GM18868 (cell line): ENCODE data around the gene XIRP1.
A peak's percentile ranks its signal among the peaks of the same experiment; 100 is the strongest.

Experiments used
- ATAC-seq: cut with Tn5 transposase; IDR thresholded peaks from one replicate; pipeline ENCODE4 v1.9.1; 2021; ENCODE audit warnings: mild to moderate bottlenecking, moderate library complexity; ENCODE audit not compliant: unreplicated experiment

Gene XIRP1

DNA sequence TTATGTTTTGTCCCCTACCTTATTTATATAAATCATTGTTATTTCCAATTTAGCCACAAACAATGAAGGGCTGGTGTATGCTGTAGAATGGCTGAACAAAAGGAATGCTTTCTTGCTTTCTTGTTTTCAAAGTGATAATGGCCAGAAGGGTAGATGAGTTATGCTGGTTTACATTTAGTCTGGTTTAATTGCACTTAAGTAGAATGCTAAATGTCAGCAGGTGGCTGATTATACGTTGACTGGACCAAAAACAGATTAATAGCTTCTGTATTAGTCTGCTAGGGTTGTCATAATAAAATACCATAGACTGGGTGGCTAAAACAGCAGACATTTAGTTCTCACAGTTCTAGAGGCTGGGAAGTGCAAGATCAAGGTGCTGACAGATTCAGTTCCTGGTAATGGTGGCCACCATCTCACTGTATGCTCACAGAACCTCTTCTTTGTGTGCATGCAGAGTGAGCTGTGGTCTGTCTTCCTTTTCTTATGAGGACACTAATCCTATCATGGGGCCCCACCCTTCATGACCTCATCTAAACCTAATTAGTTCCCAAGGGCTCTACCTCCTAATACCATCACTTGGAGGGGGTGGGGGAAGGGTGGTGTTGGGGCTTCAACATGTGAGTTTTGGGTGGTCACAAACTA is 17.1 kb upstream of the XIRP1 start:
- ATAC-seq = no peak

DNA sequence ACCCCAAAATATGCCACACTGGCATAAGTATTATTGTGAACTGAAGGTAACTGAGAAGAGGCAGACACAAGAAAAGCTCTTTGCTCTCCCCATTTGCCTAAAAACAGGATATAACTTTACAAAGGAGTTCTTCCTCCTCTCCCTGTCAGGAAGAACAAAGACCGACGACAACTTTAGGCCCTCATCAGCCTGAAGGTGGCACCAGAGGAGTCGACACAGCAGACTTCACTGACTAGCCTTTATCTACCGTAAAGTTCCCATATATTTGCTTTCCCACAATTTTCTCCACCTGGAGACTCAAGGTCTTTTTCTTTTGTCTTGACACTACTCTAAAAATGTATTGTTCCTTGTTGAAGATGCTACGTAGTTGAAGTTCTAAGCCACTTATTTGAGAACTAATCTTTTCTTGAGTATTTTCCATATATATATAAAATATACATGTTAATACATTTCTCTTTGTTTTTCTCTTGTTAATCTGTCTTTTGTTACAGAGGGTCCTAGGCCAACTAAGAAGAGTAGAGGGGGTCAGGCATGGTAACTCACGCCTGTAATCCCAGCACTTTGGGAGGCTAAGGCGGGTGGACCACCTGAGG is 16.2 kb upstream of the XIRP1 start:
- peak; percentile 42 for ATAC-seq

DNA sequence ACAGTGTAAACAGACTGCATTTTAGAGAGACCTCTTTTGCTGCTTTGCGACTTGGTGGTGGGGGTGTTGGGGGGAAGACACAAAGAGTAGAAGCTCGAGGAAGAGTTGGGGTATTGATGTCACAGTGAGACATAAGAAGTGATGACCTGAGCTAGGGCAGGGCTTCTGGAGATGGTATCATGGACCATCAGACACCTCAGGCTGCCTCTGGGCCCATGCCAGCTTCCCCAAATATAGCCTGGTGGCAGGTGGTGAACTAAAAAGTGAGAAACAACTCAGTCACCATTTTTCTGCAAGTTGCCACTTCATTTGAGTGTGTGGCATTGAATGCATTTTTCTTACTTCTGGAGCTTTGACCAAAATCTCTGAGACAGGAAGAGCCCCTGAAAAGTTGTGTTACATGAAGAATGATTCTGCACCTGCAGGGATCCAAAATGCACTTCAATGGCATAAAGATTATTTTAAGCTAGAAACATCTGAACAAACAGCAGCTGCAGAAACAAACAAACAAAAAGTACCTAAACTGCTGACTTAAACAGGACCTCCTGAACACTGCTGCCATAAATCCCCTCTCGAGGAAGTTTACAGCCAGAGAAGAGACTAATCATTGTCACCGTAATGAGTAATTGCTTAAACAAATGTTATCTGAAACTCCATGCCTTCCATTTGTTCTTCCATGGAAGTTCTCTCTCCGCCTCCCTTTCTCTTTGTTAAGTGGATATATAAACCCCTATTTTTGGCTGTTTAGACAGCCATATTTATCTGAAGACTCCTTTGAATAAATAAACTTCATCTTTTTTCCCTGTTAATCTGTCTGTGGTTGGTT is 15.2 kb upstream of the XIRP1 start:
- no peak for ATAC-seq

DNA sequence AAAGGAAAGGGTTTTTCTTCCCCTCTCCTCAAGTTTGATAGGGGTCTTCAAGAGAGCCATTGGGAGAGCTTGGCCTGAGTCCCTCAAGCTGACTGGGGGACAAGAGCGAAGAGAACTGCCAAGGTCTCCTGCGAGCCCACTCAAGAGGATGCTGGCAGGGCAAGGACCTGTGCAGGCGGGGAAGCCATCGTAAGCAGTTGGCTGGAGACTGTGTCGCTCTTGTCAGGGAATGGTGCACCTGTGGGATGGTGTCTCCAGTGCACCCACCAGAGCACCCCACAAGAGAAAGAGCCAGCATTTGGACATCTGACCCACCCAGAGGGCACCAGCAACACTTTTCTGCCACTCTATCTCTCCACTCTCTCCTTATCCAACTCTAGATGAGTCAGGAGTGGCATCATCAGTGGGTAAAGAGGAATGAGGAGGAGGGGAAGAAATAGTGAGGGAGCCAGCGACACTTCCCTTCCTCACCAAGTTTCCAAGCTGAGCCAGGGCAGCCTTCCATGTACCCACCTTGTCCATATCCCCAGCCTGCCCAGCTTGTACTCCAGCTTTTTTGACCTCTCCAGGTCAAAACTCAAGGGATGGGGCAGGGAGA is 13.6 kb upstream of the XIRP1 start:
- ATAC-seq = no peak

DNA sequence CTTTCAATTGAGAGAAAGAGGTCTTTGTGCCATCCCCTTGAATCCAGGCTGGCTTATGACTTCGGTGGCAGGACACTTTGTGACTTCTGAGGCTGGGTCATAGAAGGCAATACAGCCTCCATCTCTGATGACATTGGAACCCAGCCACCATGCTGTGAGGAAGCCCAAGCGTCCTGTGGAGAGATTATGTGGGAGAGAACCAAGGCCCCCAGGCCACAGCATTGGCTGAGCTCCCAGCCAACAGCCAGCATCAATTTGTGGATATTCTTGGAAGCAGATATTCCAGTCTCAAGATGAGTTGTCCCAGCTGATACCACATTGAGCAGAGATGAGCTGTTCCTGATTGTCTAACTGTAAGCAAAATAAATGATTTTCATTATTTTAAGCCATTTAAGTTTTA is 12.7 kb upstream of the XIRP1 start:
- no peak for ATAC-seq

DNA sequence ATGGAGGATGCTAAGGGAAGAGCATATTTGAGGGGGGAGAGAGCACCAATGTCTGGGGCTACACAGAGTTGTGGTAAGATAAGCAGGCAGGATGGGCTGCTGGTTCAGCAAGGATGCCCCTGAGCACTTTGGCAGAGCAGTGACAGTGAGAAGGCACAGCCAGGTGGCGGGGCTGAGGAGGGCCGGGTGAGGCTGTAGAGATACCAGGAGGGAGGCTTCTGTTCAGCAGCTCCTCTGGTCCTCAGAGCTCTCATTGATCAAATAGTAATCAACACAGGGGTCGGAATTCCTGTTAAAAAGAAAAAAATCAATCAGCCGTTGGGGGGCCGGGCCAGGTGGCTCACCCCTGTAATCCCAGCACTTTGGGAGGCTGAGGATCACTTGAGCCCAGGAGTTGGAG is 11.5 kb upstream of the XIRP1 start:
- no peak for ATAC-seq

DNA sequence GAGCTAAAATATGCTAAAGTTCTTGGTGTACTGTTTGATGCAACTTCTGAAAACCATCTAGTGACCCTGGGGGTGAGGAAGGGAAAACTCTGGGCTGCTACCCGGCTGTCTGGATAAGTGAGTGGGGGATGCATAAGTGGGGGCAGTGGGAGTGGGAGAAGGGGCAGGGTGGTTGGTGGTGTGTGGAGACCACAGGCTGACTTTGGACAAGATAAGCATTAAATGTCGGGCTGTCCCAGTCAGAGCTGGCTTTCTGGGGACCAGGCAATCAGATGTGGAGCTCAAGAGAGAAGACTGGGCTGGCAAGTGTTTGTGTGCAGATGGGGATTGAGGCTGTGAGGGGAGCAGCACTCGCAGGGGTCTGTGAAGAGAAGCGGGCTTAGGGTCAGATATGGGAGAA is 11.0 kb upstream of the XIRP1 start:
- ATAC-seq = no peak

DNA sequence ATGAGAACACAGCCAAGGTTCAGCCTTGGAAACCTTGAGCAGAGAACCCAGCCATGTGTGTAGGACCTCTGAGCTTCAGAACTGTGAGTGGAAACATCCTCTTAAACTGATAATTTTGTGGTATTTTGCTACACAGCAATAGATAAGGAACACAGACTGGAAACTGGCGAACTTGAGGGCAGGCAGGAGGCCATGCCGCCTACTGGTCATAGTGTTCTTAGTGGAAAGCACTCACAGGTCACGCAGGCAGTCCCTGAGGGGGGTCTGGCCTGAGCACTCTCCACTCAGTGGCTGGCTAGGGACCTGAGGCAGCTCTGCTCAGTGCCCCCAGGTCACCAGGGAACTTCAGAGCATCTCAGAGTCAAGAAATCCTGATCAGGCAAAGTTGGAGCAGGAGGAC is 9.7 kb upstream of the XIRP1 start:
- no peak for ATAC-seq

DNA sequence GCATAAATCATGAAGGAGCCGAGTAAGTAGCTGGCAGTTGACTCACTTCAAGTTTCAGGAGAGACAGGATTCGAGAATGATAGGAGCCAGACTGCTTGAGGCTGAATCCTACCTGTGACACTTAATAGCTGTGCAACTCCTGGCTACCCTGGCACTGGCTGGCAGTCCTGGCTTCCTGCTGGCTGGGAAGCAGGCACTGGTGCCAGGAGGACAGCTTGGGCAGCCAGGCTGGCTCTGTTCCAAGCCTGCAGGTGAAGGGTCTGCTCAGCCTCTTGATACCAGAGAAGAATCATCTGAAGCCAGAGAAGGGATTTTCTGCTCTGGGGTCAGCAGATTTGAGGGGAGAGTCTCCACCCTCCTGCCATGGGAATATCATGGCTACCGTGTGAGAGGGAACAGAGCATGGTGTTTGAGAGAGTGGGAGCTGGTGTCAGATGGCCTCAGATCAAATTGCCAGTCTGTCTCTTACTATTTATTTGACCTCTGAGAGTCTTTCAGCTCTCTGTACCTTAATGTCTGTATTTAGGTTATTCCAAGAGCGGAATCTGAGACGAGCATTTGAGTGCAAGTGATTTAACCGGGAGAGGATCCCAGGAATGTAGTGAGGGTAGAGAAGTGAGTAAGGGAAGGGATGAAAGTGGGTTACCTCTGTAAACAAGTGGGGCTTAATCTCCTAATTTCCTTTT is 4.4 kb upstream of the XIRP1 start:
- ATAC-seq = no peak

DNA sequence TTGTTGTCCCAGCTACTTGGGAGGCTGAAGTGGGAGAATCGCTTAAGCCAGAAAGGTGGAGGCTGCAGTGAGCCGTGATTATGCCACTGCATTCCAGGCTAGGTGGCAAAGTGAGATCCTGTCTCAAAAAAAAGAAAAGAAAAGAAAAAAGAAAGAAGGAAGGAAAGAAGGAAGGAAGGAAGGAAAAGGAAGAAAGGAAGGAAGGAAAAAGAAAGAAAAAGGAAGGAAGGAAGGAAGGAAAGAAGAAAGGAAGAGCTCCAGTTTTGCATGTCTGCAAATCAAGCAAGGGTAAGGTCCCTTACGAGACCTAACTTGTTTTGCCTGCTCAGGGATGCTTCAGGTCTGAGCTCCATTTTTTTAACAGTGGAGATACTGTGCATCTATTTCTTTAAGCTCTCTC is 3.6 kb upstream of the XIRP1 start:
- ATAC-seq = no peak

DNA sequence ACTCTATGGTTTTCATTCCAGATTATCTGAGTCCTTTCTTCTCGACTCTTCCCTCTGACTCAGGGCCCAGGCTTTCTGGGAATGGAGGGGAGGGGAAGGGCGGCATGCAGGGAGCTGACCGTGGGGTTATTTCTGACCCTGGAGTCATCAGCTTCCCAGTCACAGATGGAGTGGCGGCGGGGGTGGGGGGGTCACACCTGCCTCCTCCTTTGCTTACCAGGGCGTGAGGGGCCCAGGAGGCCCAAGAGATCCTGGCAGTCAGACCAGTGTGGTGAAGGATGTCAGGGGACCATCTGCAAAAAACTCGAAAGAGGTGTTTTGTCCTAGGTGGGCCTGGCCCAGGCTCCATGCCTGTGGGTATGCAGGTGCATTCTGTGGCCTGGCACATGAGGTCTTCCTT is 996 bp upstream of the XIRP1 start:
- no peak for ATAC-seq

DNA sequence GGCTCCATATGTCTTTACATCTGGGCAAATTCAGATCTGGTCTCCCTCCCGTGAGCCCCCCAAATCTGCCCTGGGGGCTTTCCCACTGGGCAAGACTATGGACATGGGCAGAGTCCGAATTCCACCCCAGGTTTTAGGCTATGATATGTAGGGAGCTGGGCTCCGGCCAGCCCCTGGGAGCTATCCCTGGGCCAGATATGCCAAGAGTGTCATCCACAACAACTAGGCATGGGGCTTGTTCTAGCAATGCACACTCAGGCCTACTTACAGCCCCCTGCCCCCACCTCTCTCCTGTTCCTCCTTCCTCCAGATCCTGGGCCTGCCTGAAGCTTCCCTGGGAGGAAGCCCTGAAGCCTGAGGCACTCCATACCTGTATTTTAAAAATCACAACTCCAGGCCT is 622 bp downstream of the XIRP1 start:
- ATAC-seq = no peak

DNA sequence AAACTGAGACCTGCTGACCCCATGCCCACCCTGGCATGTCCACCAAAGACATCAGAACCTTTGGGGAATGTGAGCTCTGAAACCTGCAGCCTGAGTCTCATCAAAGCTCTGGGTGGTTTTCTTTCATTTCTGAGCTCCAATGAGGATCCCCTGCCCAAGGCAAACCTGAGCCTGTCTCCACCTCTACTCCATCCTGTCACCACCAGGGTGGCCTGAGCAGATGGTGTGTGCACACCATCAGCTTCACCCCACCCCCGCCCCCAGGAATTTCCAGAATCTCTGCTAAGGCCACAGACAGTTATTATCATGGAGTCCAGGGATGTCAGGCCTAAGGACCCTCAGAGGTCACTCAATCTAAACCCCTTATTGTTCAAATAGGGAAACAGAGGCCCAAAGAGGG is 1.3 kb downstream of the XIRP1 start:
- ATAC-seq = no peak

DNA sequence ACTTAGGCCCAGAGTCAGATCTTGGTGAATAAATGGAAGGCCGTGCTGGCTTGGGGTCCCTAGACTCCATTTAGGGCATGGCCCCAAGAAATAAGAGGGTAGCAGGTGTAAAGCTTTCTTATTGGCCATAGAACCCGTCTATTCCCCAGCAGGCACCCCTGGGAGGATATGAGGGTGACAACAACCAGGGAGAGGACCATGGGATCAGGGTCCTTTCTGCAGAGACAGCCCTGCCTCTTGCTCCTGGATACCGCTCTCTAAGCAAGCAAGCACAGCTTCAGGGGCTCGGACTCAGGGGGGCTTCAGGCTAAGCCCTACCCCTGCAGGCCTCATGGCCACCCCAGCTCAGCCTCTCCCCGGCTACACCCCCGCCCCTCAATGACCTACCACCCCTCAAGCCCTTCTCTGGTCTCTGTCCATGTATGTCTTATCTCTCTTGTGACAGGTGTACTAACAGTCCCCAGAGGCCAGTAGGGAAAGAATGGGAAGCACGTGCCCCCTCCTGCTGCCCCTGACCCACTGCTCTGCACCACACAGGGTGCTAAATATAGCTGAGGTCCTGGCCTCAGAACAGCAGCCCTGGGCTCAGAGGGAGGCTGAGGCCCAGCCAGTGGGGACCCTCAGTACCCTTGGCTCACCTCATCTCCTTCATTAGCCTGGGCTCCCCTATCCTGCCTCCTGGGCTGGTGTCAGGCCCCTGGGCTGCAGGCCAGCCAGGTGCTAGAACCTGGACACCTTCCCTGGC is 1.9 kb downstream of the XIRP1 start:
- ATAC-seq = no peak

DNA sequence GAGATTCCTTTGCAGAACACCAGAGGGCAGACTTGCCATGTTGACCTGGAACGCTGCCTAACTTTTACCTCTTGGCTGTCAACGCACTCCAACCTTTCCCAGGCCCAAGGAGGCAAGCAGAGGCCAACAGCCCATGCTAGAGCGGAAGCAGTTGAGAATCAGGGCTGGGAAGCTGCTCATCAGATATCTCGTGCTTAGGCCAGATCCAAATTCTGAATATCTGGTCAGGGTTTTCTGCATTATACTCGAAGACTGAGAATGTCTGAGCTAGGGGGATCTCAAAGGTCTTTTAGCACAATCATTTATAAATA is 2.5 kb downstream of the XIRP1 start:
- ATAC-seq = peak; percentile 56

DNA sequence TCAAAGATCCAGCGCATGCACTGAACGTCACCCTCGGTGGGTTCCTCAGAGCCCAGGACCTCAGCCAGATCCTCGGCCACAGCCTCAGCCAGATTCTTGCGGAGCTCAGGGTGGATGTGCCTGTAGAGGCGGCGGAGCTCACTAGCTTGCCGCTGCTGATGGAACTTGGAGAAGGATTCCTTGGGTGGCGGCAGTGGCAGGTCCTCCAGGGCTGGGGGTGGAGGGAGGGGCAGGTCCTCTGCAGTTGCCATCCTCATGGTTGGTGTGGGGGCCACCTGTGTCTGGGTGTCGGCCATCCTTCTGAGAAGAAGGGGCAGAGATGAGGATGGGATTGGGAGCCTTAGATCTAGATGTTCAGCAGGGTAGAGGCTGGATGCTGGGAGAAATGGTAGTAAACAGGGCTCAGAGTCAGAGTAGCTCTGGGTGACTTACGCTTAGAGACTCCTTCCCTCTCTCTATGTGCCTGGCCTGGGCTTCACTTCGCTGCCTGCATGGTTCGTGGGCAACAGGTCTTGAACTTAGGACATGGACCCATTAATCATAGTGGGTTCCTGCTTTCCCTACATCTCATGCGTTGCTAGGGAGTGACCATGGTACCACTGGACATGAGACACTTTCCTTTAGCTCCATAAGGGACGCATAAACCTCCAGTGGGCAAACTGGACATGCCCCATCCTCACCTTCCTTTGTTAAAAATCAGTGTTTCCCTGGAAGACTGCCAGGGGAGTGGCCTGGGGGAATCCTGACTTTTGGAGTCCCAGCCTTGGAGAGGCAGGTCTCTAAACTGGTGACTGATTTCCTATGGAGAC is 3.0 kb downstream of the XIRP1 start:
- peak; percentile 4 for ATAC-seq

DNA sequence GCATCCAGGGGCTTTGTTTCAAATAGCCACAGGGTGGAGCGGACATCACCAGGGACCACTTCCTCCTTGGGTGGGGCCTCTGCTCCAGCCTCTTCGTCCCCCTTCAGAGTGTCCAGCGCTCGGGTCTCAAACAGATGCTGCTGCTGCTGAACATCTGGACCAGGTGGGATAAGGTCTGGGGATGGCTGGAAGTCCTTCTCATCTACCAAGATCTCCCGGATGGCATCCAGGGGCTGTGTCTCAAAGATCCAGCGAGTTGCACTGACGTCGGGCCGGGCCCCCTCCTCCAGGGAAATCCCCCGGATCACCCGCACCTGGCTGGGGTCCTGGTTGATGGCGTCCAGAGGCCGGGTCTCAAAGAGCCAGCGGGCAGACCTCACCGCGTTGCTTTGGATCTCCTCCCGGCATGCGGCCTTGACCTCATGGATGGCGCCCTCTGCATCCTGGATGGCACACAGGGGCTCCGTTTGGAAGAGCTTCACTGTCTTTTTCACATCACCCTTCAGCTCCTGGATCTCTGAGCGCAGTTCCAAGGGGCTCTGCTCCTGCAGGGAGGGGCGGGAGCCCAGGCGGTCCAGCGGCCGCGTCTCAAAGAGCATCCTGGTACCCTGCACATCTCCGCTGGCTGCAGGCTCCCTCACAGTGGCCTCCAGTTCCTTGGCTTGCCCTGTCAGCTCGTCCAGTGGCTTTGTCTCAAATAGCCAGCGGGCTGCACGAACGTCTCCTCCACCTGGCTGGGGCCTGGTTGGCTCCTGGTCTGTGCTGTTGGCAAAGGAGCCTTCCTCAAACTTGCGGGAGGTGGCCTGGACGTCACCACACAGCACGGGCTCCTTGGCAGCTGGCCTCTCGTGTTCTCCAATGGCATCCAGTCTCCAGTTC is 3.9 kb downstream of the XIRP1 start:
- ATAC-seq = no peak

DNA sequence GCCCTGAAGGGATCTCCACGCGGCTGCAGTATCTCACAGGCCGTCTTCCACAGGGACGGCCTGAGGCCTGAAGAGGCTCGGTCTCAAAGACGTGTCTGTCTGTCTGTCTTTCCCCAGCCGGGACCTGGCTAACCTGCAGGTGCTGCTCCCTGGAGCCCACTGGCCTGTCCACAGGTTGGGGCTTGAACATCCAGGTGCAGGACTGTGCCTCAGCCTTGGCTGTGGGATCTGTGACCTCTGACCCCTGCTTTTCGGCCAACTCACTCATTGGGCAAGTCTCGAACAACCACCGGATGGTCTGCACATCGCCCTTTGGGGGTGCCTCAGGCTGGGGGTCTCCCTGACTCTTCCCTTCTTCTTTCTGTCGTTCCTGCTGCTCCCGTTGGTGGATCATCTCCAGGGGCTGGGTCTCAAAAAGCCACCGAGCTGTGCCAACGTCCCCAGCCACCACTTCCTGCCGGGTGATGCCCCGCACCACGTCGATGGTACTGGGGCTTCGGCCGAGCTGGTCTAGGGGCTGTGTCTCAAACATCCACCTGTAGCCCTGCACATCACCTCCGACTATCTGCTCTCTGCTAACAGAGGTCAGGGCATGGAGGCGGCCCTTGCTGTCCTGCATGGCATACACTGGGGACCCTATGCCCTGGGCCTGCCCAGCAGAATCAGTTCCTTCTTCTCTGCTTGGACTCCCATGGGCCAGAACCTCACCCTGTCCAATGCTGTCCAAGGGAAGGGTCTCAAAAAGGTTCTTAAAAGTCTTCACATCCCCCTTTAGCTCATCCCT is 4.8 kb downstream of the XIRP1 start:
- ATAC-seq = no peak
